SK-N-SH (cell line): Measurements from ENCODE around the gene CDK8. TPM values are rescaled to one million over a fixed set of nuclear protein-coding genes. Genes with fewer than 3 reads are reported as not detected.
"Not testable (repeated sequence)": the region's sequence is repeated elsewhere in the genome, so short reads cannot be mapped to it uniquely, and the experiment has no call there.

ENCODE experiments used
- CTCF ChIA-PET: fragments of 300-600, 350-600 bp; formaldehyde crosslinking; extraction: SDS; loops from one replicate; lab custom pipeline; 2021; lab: Yijun Ruan, JAX
- POLR2A ChIA-PET: fragments of 350-600 bp; sonication (Branson Sonifier 250); formaldehyde crosslinking; extraction: SDS; loops from one replicate; lab custom pipeline; 2020; ENCODE audit warnings: antibody characterized with exemption, inconsistent platforms; lab: Yijun Ruan, JAX
- DNase-seq: peaks from one replicate; pipeline ENCODE4 v3.0.0; 2012
- H2AFZ ChIP-seq: fragments of 200-600 bp; sonication (generic); 2 replicates; pipeline ENCODE4 v1.8.1; 2016; ENCODE audit warnings: antibody characterized with exemption, mild to moderate bottlenecking, low read depth
- H3F3A ChIP-seq: fragments of 200-600 bp; sonication (generic); replicated peaks from 2 replicates; pipeline ENCODE3; 2016; ENCODE audit warnings: antibody characterized with exemption, mild to moderate bottlenecking; ENCODE audit not compliant: insufficient read depth
- H3K27ac ChIP-seq, 2 experiments: fragments of 200-500 bp in 1 of 2; fragments of 200-600 bp in 1 of 2; sonication (Bioruptor generic) in 1 of 2; sonication (generic), shearing (Covaris generic) in 1 of 2; 2 replicates each; pipeline versions ENCODE4 v1.5.1 to v1.6.1; 2014 to 2016; ENCODE audit warnings: low read depth in 2 of 2, inconsistent platforms in 1 of 2, low read length in 1 of 2, mild to moderate bottlenecking in 1 of 2, mixed read lengths in 1 of 2
- H3K27me3 ChIP-seq: fragments of 200-600 bp; sonication (generic), shearing (Covaris generic); 2 replicates; pipeline ENCODE4 v1.6.1; 2016; ENCODE audit warnings: mixed run types; ENCODE audit not compliant: insufficient read depth
- H3K36me3 ChIP-seq, 2 experiments: fragments of 200-500 bp in 1 of 2; fragments of 200-600 bp in 1 of 2; sonication (Bioruptor generic) in 1 of 2; sonication (generic) in 1 of 2; replicated peaks in 1 of 2; 2 replicates each; pipeline versions ENCODE3 to v1.5.1; 2014 to 2016; ENCODE audit warnings: low read length in 1 of 2, mild to moderate bottlenecking in 1 of 2; ENCODE audit not compliant: insufficient read depth in 2 of 2, control insufficient read depth in 1 of 2
- H3K4me1 ChIP-seq, 2 experiments: fragments of 200-500 bp in 1 of 2; fragments of 200-600 bp in 1 of 2; sonication (Bioruptor generic) in 1 of 2; sonication (generic), shearing (Covaris generic) in 1 of 2; 2 replicates each; pipeline versions ENCODE4 v1.5.1 to v1.6.1; 2014 to 2016; ENCODE audit warnings: low read depth in 1 of 2, low read length in 1 of 2, mixed run types in 1 of 2; ENCODE audit not compliant: insufficient read depth in 2 of 2, control insufficient read depth in 1 of 2
- H3K4me2 ChIP-seq: fragments of 200-600 bp; sonication (generic), shearing (Covaris generic); 2 replicates; pipeline ENCODE4 v1.6.1; 2017; ENCODE audit warnings: mixed run types
- H3K4me3 ChIP-seq, 2 experiments: fragments of 200-500 bp in 1 of 2; fragments of 200-600 bp in 1 of 2; sonication (Bioruptor generic) in 1 of 2; sonication (generic), shearing (Covaris generic) in 1 of 2; 2 replicates each; pipeline versions ENCODE4 v1.5.1 to v1.8.1; 2014 to 2016; ENCODE audit warnings: low read depth in 2 of 2, inconsistent platforms in 1 of 2, low read length in 1 of 2, mild to moderate bottlenecking in 1 of 2, mixed read lengths in 1 of 2, moderate library complexity in 1 of 2
- H3K79me2 ChIP-seq: fragments of 200-600 bp; sonication (generic); 2 replicates; pipeline ENCODE4 v1.8.1; 2017; ENCODE audit warnings: mild to moderate bottlenecking; ENCODE audit not compliant: insufficient read depth
- H3K9ac ChIP-seq: fragments of 200-600 bp; sonication (generic); 2 replicates; pipeline ENCODE4 v1.6.1; 2017; ENCODE audit warnings: mixed run types
- H3K9me2 ChIP-seq: fragments of 200-600 bp; sonication (generic); 2 replicates; pipeline ENCODE4 v1.6.1; 2017; ENCODE audit warnings: mixed run types
- H3K9me3 ChIP-seq: fragments of 200-600 bp; sonication (generic); 2 replicates; pipeline ENCODE4 v1.6.1; 2017; ENCODE audit warnings: mixed run types, mild to moderate bottlenecking, moderate library complexity
- H4K20me1 ChIP-seq: fragments of 200-600 bp; sonication (generic); 2 replicates; pipeline ENCODE4 v1.6.1; 2017; ENCODE audit warnings: mild to moderate bottlenecking, mixed run types; ENCODE audit not compliant: insufficient read depth
- ELF1 ChIP-seq: IDR thresholded peaks from 2 replicates; pipeline ENCODE4 v1.4.0; 2012
- EP300 ChIP-seq, 2 experiments: IDR thresholded peaks; 2 replicates each; pipeline versions ENCODE4 v1.4.0 to v1.6.1; 2012; ENCODE audit warnings: borderline replicate concordance in 1 of 2, low read depth in 1 of 2, low read length in 1 of 2
- EZH2phosphoT487 ChIP-seq: fragments of 200-600 bp; sonication (generic); IDR thresholded peaks from 2 replicates; pipeline ENCODE4 v1.6.1; 2017; ENCODE audit warnings: low read depth, mixed run types, mild to moderate bottlenecking, antibody characterized with exemption, moderate library complexity, borderline replicate concordance
- FOXJ3 ChIP-seq: sonication (generic); formaldehyde crosslinking; IDR thresholded peaks from 2 replicates; pipeline ENCODE4 v1.5.1; 2020; ENCODE audit warnings: mild to moderate bottlenecking, missing genetic modification reagents
- FOXM1 ChIP-seq: IDR thresholded peaks from 2 replicates; pipeline ENCODE4 v1.4.0; 2012; ENCODE audit warnings: low read depth, mild to moderate bottlenecking
- GATA2 ChIP-seq: sonication (generic); formaldehyde crosslinking; IDR thresholded peaks from 2 replicates; pipeline ENCODE4 v1.5.0; 2020; ENCODE audit warnings: mild to moderate bottlenecking, missing genetic modification reagents
- MEF2A ChIP-seq: IDR thresholded peaks from 2 replicates; pipeline ENCODE4 v1.4.0; 2012; ENCODE audit warnings: low read depth, borderline replicate concordance
- RFX5 ChIP-seq: IDR thresholded peaks from 2 replicates; pipeline ENCODE4 v1.6.1; 2012; ENCODE audit warnings: mild to moderate bottlenecking, improper control_type of control experiment, low read length
- RXRA ChIP-seq: IDR thresholded peaks from 2 replicates; pipeline ENCODE4 v1.4.0; 2012; ENCODE audit warnings: low read depth, mild to moderate bottlenecking, borderline replicate concordance
- SIN3A ChIP-seq: IDR thresholded peaks from 2 replicates; pipeline ENCODE4 v1.6.1; 2012; ENCODE audit warnings: low read depth, mild to moderate bottlenecking, low read length, moderate library complexity, borderline replicate concordance
- SMC3 ChIP-seq: IDR thresholded peaks from 2 replicates; pipeline ENCODE4 v1.6.1; 2012; ENCODE audit warnings: low read depth, low read length, improper control_type of control experiment
- TAF1 ChIP-seq: IDR thresholded peaks from 2 replicates; pipeline ENCODE4 v1.6.1; 2012; ENCODE audit warnings: low read depth, mild to moderate bottlenecking, low read length, moderate library complexity, borderline replicate concordance
- USF1 ChIP-seq: IDR thresholded peaks from 2 replicates; pipeline ENCODE4 v1.4.0; 2012; ENCODE audit warnings: low read depth, borderline replicate concordance
- USF2 ChIP-seq: fragments of 150-350 bp; IDR thresholded peaks from 2 replicates; pipeline ENCODE4 v1.6.1; 2017; ENCODE audit warnings: antibody characterized with exemption, low read length, low read depth, borderline replicate concordance
- ZBTB33 ChIP-seq: IDR thresholded peaks from 2 replicates; pipeline ENCODE4 v1.4.0; 2012; ENCODE audit warnings: low read depth, borderline replicate concordance
- WGBS: methylation state at CpG from one replicate; pipeline ENCODE4 v1.1.6; 2017; ENCODE audit warnings: low lambda C conversion rate; 5-methylcytosine and 5-hydroxymethylcytosine counted together
- polyA plus RNA-seq, 3 experiments: library from polyadenylated mRNA; depleted of rRNA; stranded (reverse); fragments of >200 nt; gene quantifications; 2 replicates each; pipeline ENCODE4 v1.2.3, GENCODE V29; 2012

The CDK8 gene
- polyA plus RNA-seq, 1 of the 3 experiments (the other 2 are of a cell fraction): 10.1 TPM

GRCh38 chr13:26280295-26280694, 26.4 kb downstream of the CDK8 start (continued):
- TF ChIP-seq ZBTB33: no peak
- no peak for TF ChIP-seq USF1
- peak in 1 of 2 experiments; percentile 56; a peak in 1 of 4 replicates for TF ChIP-seq EP300 (IDR thresholded peaks at IDR 0.05; ENCODE audit: borderline replicate concordance in 1 of 2, low read depth in 1 of 2, low read length in 1 of 2)
- peak; percentile 64; the same call in 1 of the 2 replicates for TF ChIP-seq RXRA
- TF ChIP-seq SMC3: no peak
- TF ChIP-seq FOXM1: 0 out of 2 replicates have a peak, but pooled peaks have one; percentile 19
- TF ChIP-seq RFX5: no peak
- TF ChIP-seq SIN3A: no peak
- TF ChIP-seq EZH2phosphoT487: no peak

GRCh38 chr13:26280822-26281221, 26.9 kb downstream of the CDK8 start:
- H3K9me3 ChIP-seq: no peaks in the 10 kb centered on the region
- DNase-seq: no peak
- H3K4me2 ChIP-seq: peak overlapping the region; percentile 46
- H3K27ac ChIP-seq: peak overlapping the region in 1 of 2 experiments; percentile 64; a peak in 2 of 4 replicates
- H3K9ac ChIP-seq: no peak overlapping the region
- H4K20me1 ChIP-seq: peaks cover 11% of the 10 kb centered on the region; the same call in 1 of the 2 replicates
- TF ChIP-seq EP300 (IDR thresholded peaks at IDR 0.05; ENCODE audit: borderline replicate concordance in 1 of 2, low read depth in 1 of 2, low read length in 1 of 2) (no peak), TAF1 (no peak), ELF1 (no peak), FOXJ3 (CRISPR knock-in tag) (no peak), MEF2A (no peak), USF2 (no peak), SMC3 (no peak), GATA2 (CRISPR knock-in tag) (no peak)
- peaks cover 7 to 8% of the 10 kb centered on the region in 2 experiments for H3K36me3 ChIP-seq
- H3K9me2 ChIP-seq: no peaks in the 10 kb centered on the region
- peaks cover 51% of the 10 kb centered on the region for H3K79me2 ChIP-seq
- H3K27me3 ChIP-seq: no peaks in the 10 kb centered on the region
- H3K4me3 ChIP-seq: no peak overlapping the region
- H2AFZ ChIP-seq: no peak overlapping the region
- POLR2A ChIA-PET: no interaction called here
- peaks cover 15% of the 10 kb centered on the region for H3F3A ChIP-seq
- CTCF ChIA-PET: no interaction called here
- WGBS: 100% methylated on average over 1 of the region's 1 CpG
- peaks cover 0 to 11% of the 10 kb centered on the region in 2 experiments; a peak in 2 of 4 replicates for H3K4me1 ChIP-seq

GRCh38 chr13:26285911-26286310, 32.0 kb downstream of the CDK8 start:
- 47% methylated on average over 2 of the region's 2 CpGs for WGBS
- DNase-seq, H4K20me1 ChIP-seq, H3K9ac ChIP-seq, H3K27me3 ChIP-seq, H3K4me3 ChIP-seq, H3K4me2 ChIP-seq, H3K27ac ChIP-seq, POLR2A ChIA-PET, H3K9me2 ChIP-seq, H3F3A ChIP-seq, H3K4me1 ChIP-seq, H3K9me3 ChIP-seq, H2AFZ ChIP-seq, H3K36me3 ChIP-seq: not testable (repeated sequence)
- CTCF ChIA-PET: interaction anchor here (1.2 kb wide), 1 partner anchor 10 kb away, joined by 3 read pairs; no protein-coding TSS in a partner anchor
- H3K79me2 ChIP-seq: peaks cover 27% of the 10 kb centered on the region; the same call in 1 of the 2 replicates

- H3K9me3 ChIP-seq, H3K27ac ChIP-seq, DNase-seq, H3K4me3 ChIP-seq, H3K9me2 ChIP-seq, H3K27me3 ChIP-seq, POLR2A ChIA-PET, H3K4me2 ChIP-seq, H3F3A ChIP-seq, H3K9ac ChIP-seq, H3K36me3 ChIP-seq, H2AFZ ChIP-seq, H3K4me1 ChIP-seq, H4K20me1 ChIP-seq: not testable (repeated sequence)
- 92% methylated on average over 7 of the region's 7 CpGs for WGBS
- H3K79me2 ChIP-seq: peaks cover 39% of the 10 kb centered on the region
- CTCF ChIA-PET: interaction anchor here (0.9 to 1.1 kb wide), 2 partner anchors 22 to 33 kb away, joined by 3 read pairs; no protein-coding TSS in a partner anchor
Observed at GRCh38 chr13:26288838-26289237, 34.9 kb downstream of the CDK8 start.
